HFF-Myc (cell line): ENCODE results near the gene PSMD5.
"Not testable (repeated sequence)": the region's sequence is repeated elsewhere in the genome, so short reads cannot be mapped to it uniquely, and the experiment has no call there.

Experiments used
- DNase-seq: peaks from one replicate; pipeline ENCODE4 v3.0.0-alpha.2; 2011; ENCODE audit warnings: low read depth; ENCODE audit errors: extremely low read depth
- H3K4me3 ChIP-seq: replicated peaks from 2 replicates; pipeline ENCODE4 v1.5.1; 2011; ENCODE audit warnings: low read depth, mild to moderate bottlenecking, control low read depth, low read length
- CTCF ChIP-seq: IDR thresholded peaks from 2 replicates; pipeline ENCODE4 v1.5.1; 2012; ENCODE audit warnings: mild to moderate bottlenecking, low read depth, low read length, control low read depth; ENCODE audit errors: missing control alignments

The PSMD5 gene

DNA sequence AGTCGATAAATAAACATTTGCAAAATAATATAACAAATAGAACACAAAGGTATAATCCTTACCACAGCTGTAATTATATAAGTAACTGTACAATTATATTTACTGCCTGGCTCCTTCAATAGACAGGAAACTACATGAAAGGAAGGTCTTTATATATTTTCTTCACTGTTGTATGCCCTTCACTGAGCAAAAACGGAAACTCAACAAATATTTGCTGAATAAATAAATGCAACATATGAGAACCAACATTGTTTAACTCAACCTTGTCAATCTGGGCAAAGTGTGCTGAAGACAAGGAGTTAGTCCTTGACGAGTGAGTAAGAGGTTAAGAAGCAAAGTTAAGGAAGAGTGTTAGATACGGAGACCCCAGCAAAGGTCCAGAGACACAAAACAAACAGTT, 22.6 kb downstream of the PSMD5 start:
- no peak overlapping the region for H3K4me3 ChIP-seq
- DNase-seq: no peak
- no peak for TF ChIP-seq CTCF

GRCh38 chr9:120818595-120818994, 24.1 kb downstream of the PSMD5 start:
- TF ChIP-seq CTCF: no peak
- H3K4me3 ChIP-seq: no peak overlapping the region
- DNase-seq: no peak

DNA sequence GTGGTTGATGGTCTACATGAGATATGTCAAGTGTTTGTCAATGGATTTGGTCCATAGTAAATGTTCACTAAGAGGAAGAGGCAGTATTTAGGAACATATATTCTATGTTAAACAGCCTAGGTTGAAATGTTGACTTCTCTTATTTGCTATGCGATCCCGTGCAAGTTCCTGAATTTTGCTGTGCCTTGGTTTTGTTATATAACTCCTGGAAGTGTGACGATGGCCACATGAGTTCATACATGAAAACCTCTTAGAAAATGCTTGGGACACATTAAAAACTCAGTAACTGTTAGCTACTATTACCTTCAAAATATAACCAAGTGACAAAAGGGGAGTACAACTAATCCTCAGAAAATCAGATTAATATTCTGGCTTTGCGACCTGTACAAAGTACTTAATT, 27.6 kb downstream of the PSMD5 start:
- no peak for DNase-seq
- TF ChIP-seq CTCF: no peak
- H3K4me3 ChIP-seq: no peak overlapping the region

GRCh38 chr9:120808931-120809330, 33.8 kb downstream of the PSMD5 start:
- no peak overlapping the region for H3K4me3 ChIP-seq
- DNase-seq: no peak
- no peak for TF ChIP-seq CTCF

DNA sequence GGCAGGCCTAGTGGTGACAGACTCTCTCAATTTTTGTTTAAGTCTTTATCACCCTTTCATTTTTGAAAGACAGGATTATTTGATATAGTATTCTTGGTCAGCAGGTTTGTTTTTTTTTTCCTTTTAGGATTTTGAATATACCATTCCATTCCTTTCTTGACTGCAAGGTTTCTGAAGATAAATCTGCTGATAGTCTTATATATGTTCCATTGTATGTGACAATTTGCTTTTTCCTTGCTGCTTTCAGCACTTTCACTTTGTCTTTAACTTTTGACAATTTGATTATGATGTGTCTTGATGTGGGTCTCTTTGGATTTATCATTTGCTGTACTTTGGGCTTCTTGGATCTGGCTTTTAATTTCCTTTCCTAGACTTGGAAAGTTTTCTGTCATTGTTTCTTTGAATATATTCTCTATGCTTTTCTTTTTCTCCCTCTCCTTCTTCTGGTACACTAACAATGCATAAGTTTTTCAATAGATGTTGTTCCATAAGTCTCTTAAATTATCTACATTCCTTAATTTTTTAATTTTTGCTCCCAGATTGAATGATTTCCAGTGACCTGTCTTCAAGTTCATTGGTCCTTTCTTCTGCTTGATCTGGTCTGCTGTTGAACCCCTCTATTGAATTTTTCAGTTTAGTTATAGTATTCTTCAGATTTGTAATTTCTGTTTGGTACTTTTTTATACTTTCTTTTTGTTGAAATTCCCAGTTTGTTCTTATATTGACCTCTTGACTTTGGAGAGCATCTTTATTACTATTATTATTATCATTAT, 34.9 kb downstream of the PSMD5 start:
- H3K4me3 ChIP-seq: no peak overlapping the region
- DNase-seq: no peak
- no peak for TF ChIP-seq CTCF

DNA sequence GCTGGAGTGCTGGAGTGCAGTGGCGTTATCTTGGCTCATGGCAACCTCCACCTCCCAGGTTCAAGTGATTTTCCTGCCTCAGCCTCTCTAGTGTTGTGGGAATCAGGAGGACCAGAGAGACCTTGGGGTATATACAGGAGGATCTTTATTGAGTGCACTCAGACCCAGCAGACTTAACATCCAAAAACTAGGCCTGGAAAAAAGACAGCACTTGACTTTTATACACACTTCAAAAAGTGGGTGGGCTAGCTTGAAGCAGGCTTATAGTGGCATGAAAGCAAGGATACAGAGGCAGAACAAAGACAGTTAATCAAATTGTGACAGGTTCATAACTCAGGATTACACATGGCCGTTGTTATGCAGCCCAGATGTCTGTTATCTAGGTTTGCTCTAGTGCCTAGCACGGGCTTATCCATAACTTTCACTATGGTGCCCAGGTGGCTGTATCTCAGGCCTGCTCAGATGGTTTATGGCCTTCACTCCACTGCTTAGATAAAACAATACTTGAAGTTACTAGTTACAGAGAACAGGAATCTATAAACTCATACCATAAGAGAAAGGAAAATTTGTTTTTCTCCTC, 37.8 kb downstream of the PSMD5 start:
- H3K4me3 ChIP-seq: not testable (repeated sequence)

GRCh38 chr9:120801441-120801840, 41.3 kb downstream of the PSMD5 start:
- no peak for DNase-seq
- H3K4me3 ChIP-seq: no peak overlapping the region
- TF ChIP-seq CTCF: no peak

More for the DNA sequence above, 37.8 kb downstream of the PSMD5 start:
- DNase-seq: not testable (repeated sequence)
